Measurements from ENCODE around the gene DLL4. TPM values are rescaled to one million over a fixed set of nuclear protein-coding genes. Genes with fewer than 3 reads are reported as not detected.
"Not testable (repeated sequence)": the region's sequence is repeated elsewhere in the genome, so short reads cannot be mapped to it uniquely, and the experiment has no call there.

Gene DLL4
- total RNA-seq, 2 experiments from 2014 or later, result 0.15 to 0.19 TPM

- H3K4me3 ChIP-seq (ENCODE audit: low read depth, low read length, poor library complexity, severe bottlenecking); intact Hi-C loops (cut with micrococcal nuclease; ENCODE audit: unreplicated experiment); H3K4me2 ChIP-seq (ENCODE audit: low read length); BruUV-seq (replicated peaks); H3K79me2 ChIP-seq (ENCODE audit: insufficient read depth, low read depth, low read length); DNase-seq (ENCODE audit: low spot score); H3K9me3 ChIP-seq (ENCODE audit: low read length); H4K20me1 ChIP-seq (ENCODE audit: insufficient read depth, low read length); H3K4me1 ChIP-seq (ENCODE audit: insufficient read depth, low read length, poor library complexity, severe bottlenecking); H3K36me3 ChIP-seq (ENCODE audit: insufficient read depth, low read length); H3K9me2 ChIP-seq (ENCODE audit: insufficient read depth, low read length); H2AFZ ChIP-seq (ENCODE audit: low read length); H3K27ac ChIP-seq (ENCODE audit: low read depth, low read length, poor library complexity, severe bottlenecking): not testable (repeated sequence)
- POLR2A ChIA-PET, result interaction anchor here (0.8 to 4.1 kb wide), 2 partner anchors 9 to 104 kb away, joined by 4 to 25 read pairs; partner anchors contain the start of gene CHAC1
- CTCF ChIA-PET (ENCODE audit: unreplicated experiment), result interaction anchor here (0.6 to 1.1 kb wide), 2 partner anchors 10 to 63 kb away, joined by 3 read pairs; no protein-coding TSS in a partner anchor
These were observed 33.2 kb downstream of the DLL4 start for GRCh38 chr15:40962317-40962716.

GRCh38 chr15:40963201-40963600 is 34.1 kb downstream of the DLL4 start:
- H3K4me3 ChIP-seq (ENCODE audit: low read depth, low read length, poor library complexity, severe bottlenecking), result no peak overlapping the region
- H3K79me2 ChIP-seq (ENCODE audit: insufficient read depth, low read depth, low read length), result no peaks in the 10 kb centered on the region
- no peak for DNase-seq (ENCODE audit: low spot score)
- ChIA-PET POLR2A (interaction anchor here (4.1 kb wide), 1 partner anchor 10 kb away, joined by 25 read pairs; the partner anchor contains the start of gene CHAC1), CTCF (ENCODE audit: unreplicated experiment) (no interaction called here)
- no peak overlapping the region for H3K27ac ChIP-seq (ENCODE audit: low read depth, low read length, poor library complexity, severe bottlenecking)
- no peak overlapping the region for H2AFZ ChIP-seq (ENCODE audit: low read length)
- TF ChIP-seq EZH2phosphoT487 (IDR thresholded peaks at IDR 0.05; ENCODE audit: borderline replicate concordance, low read depth, low read length), result no peak
- no peak for TF ChIP-seq CTCF (conservative IDR thresholded peaks at IDR 0.05; ENCODE audit: low read length)
- no peaks in the 10 kb centered on the region for H3K9me3 ChIP-seq (ENCODE audit: low read length)
- no peaks in the 10 kb centered on the region for H3K36me3 ChIP-seq (ENCODE audit: insufficient read depth, low read length)
- intact Hi-C loops (cut with micrococcal nuclease; ENCODE audit: unreplicated experiment), result no loop called here
- H4K20me1 ChIP-seq (ENCODE audit: insufficient read depth, low read length), result no peaks in the 10 kb centered on the region
- no peak overlapping the region for H3K4me2 ChIP-seq (ENCODE audit: low read length)
- H3K9me2 ChIP-seq (ENCODE audit: insufficient read depth, low read length), result no peaks in the 10 kb centered on the region
- no TSS peak for BruUV-seq (replicated peaks)
- H3K4me1 ChIP-seq (ENCODE audit: insufficient read depth, low read length, poor library complexity, severe bottlenecking), result no peaks in the 10 kb centered on the region

- no TSS peak for BruUV-seq (replicated peaks)
These were observed 34.9 kb downstream of the DLL4 start for GRCh38 chr15:40964006-40964405.

More at GRCh38 chr15:40964006-40964405, 34.9 kb downstream of the DLL4 start:
- no peak for DNase-seq (ENCODE audit: low spot score)
- CTCF ChIA-PET (ENCODE audit: unreplicated experiment), result interaction anchor here (0.6 kb wide), 1 partner anchor 11 kb away, joined by 3 read pairs; the partner anchor contains the start of gene CHAC1
- H3K9me3 ChIP-seq (ENCODE audit: low read length), result no peaks in the 10 kb centered on the region
- H3K4me3 ChIP-seq (ENCODE audit: low read depth, low read length, poor library complexity, severe bottlenecking), result no peak overlapping the region
- no peaks in the 10 kb centered on the region for H4K20me1 ChIP-seq (ENCODE audit: insufficient read depth, low read length)
- no peaks in the 10 kb centered on the region for H3K4me1 ChIP-seq (ENCODE audit: insufficient read depth, low read length, poor library complexity, severe bottlenecking)
- H3K27ac ChIP-seq (ENCODE audit: low read depth, low read length, poor library complexity, severe bottlenecking), result no peak overlapping the region
- no peak overlapping the region for H2AFZ ChIP-seq (ENCODE audit: low read length)
- POLR2A ChIA-PET, result interaction anchor here (0.7 to 4.1 kb wide), 2 partner anchors 10 to 32 kb away, joined by 3 to 25 read pairs; partner anchors contain the start of gene CHAC1
- no peaks in the 10 kb centered on the region for H3K79me2 ChIP-seq (ENCODE audit: insufficient read depth, low read depth, low read length)
- no peak overlapping the region for H3K4me2 ChIP-seq (ENCODE audit: low read length)
- intact Hi-C loops (cut with micrococcal nuclease; ENCODE audit: unreplicated experiment), result no loop called here
- no peak for TF ChIP-seq EZH2phosphoT487 (IDR thresholded peaks at IDR 0.05; ENCODE audit: borderline replicate concordance, low read depth, low read length)
- no peak for TF ChIP-seq CTCF (conservative IDR thresholded peaks at IDR 0.05; ENCODE audit: low read length)
- H3K36me3 ChIP-seq (ENCODE audit: insufficient read depth, low read length), result no peaks in the 10 kb centered on the region
- H3K9me2 ChIP-seq (ENCODE audit: insufficient read depth, low read length), result no peaks in the 10 kb centered on the region
